GM19025 (cell line): ENCODE measurements around the gene DOCK9.
"Not testable (repeated sequence)": the region's sequence is repeated elsewhere in the genome, so short reads cannot be mapped to it uniquely, and the experiment has no call there.

Experiments used
- ATAC-seq: cut with Tn5 transposase; IDR thresholded peaks from one replicate; pipeline ENCODE4 v1.9.1; 2021; ENCODE audit warnings: mild to moderate bottlenecking, low read depth, moderate library complexity; ENCODE audit not compliant: unreplicated experiment

DOCK9 gene

GRCh38 chr13:98831236-98831635 is 146.6 kb downstream of the DOCK9 start:
- ATAC-seq = no peak

DNA sequence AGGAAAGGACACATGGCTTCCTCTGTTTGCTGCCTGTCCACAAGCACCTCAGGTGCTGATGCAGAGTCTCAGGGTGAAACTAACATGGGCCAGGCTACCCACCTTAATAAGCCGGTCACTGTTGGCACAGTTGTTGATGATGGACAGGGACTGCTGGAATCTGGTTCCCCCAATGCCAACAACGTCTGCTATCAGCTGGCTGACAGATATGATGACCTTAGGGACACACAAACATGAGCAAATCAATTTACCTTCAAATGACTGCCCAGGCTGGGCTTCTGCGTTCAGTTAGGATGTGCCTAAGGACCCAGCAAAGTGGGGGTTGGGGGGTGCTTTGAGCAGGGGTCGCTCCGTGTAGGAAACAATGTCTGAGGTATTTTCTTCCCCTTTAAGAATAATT is 148.3 kb downstream of the DOCK9 start:
- ATAC-seq = no peak

DNA sequence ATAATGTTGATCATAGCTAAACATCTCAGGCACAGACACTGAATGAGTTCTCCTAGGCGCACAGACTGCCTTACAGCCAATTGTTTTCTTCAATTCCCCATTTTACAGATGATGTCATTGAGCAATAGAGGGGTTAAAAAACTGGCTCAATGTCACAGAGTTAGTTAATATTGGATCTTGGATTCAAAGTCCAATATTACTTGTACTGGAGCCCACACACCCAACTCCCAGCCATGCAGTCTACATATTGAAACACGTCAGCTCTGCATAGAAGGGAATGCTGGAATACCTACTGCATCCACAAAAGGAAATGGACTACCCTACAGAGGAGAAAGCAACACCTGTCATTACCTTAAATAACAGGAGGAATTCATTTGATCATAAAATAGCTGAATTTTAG is 149.2 kb downstream of the DOCK9 start:
- no peak for ATAC-seq

GRCh38 chr13:98827449-98827848 is 150.4 kb downstream of the DOCK9 start:
- no peak for ATAC-seq

GRCh38 chr13:98826146-98826545 is 151.7 kb downstream of the DOCK9 start:
- ATAC-seq = no peak

GRCh38 chr13:98825659-98826058 is 152.2 kb downstream of the DOCK9 start:
- ATAC-seq = no peak

GRCh38 chr13:98824376-98825160 is 153.3 kb downstream of the DOCK9 start:
- no peak for ATAC-seq

DNA sequence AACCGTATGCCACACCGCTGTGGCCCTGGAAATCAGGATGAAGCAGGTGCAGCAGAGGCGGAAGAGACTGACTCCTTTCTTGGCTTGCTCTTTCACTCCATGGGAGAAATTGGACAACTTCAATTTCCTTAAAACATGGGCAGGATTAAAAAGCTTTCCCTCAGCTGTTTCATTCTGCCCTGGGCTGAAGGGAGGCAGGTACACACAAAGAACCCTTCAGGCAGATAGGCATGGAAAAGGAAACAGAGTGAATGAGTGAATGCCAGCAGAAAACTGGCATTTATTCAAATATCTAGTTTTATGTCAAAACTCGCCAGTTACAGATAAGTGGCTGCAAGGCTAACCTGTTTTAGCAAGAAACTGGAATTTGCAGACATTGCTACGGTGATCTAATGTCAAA is 154.4 kb downstream of the DOCK9 start:
- ATAC-seq = no peak

- ATAC-seq = no peak
These were observed 155.6 kb downstream of the DOCK9 start for GRCh38 chr13:98822225-98822606.

DNA sequence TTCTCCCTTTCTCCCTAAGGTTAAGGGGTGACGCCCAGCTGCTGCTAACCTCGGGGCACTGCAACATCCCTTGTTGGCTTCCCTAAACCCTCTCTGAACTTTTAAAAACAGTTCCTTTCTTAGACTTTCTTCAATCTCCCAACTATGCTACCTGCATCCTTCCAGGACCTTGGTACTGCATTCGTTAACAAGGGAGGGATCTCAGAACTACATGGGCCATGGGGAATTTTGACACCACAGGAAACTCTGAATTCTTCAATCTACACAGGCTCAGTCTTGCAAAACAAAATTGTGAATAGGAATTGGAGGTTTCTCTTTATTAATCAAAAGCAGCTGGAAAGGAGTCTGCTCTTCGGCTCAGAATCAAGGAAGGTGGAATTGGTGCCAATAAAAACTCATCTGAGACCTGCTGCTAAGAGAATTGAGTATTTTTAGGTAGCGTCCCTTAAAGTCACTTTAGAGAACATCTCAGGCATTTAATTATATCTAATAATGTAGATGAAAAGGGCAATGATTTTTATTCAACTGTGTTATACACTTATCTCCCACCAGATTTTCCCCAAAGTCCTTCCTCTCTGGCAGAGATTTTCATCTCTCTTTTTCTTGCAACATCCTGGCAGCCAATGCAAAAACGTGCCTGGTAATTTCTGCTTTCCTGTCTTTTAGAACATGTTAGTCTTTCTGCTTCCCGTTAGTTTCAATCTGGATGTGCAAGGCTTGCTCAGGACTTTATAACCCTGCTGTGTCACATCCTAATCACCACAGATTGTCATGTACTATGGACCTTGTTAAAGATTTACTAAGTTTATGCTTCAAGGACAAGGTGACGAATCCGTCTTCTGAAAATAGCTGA is 156.3 kb downstream of the DOCK9 start:
- no peak for ATAC-seq

DNA sequence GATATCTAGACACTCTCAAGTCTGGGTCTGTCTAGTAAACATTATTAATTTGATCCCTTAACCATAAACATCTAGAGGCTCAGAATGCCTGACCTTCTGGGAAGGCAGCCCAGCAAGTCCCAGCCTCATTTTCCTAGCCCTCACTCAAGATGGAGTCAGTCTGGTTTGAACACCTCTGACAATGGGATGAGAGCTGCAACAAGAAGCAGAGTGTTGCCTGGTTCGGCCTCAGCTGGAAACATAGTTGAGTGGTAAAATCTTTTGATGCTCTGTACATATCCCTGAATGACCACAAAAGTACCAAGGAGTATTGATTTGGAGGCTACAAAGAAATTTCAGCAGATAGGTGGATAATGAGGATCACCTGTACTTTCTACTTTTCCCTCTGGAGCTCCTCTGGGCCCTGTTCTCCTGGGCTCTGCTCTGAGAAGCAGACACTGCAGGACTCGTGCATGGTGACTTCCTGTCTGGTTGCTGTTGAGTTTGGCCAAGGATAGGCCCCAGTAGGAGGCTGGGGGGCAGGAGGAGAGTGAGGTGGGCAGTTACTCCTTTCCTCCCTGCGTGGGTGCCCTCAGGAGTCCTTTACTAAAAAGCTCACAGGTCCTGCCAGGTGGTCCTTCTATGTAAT is 157.0 kb downstream of the DOCK9 start:
- no peak for ATAC-seq

- no peak for ATAC-seq
These were observed 157.6 kb downstream of the DOCK9 start for GRCh38 chr13:98820300-98820699.

DNA sequence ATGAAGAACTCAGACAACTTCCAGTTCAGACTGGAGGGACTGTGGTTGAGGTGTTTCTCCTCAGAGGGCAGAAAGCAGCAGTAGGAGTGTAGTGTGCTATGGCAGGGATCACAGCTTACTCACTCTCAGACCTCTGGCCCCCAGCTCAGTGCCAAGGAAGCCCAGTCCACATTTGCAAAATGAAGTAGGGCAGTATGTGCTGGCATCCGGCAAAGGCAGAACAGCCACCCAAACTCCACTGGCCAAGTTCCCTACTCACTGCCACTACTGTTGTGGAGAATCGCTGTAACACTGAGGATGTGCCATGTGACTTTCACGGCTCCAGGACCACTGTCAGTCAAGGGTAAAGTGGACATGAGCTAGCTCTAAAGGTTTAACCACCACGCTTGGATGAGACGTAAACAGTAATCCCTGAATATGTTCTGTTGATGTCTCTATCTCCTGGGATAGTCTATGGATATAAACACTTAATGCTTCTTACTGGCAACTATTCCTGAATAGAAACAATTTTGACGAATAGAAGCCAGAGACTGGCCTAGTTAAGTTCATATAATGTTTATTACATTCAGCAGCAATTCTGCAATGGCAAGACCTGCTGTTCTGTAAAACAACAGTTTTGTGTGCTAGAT is 158.4 kb downstream of the DOCK9 start:
- ATAC-seq = no peak

- no peak for ATAC-seq
These were observed 161.5 kb downstream of the DOCK9 start for GRCh38 chr13:98816406-98816805.

GRCh38 chr13:98813993-98814392 is 163.9 kb downstream of the DOCK9 start:
- ATAC-seq = no peak

DNA sequence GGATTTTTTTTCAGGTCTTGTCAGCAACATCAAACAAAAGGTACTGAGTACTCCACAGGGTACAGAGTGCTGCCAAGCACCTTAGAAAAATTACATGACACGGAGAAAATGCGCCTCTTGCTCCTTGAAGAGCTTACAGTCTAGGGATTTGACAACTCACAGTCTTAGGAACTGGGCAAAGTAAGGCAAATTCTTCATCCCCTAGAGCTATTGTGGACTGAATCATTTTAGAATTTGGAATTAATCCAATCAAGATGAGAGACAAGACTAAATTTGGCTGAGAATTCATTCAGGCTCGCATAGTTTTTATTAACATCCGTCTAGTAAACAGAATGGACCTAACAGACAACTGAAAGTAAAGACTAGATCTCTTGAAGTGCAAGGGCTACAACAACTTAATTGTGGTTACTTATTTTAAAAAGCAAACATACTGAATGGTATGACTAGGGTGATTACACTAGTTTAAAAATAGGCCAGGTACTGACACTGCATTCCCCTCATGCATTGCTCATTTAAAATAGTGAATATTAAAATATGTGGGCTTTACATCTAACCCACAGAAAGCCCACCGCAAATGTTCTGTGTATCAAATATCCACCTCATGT is 165.6 kb downstream of the DOCK9 start:
- not testable (repeated sequence) for ATAC-seq

GRCh38 chr13:98810746-98811145 is 167.1 kb downstream of the DOCK9 start:
- no peak for ATAC-seq

- ATAC-seq = no peak
These were observed 168.5 kb downstream of the DOCK9 start for GRCh38 chr13:98809345-98809777.

DNA sequence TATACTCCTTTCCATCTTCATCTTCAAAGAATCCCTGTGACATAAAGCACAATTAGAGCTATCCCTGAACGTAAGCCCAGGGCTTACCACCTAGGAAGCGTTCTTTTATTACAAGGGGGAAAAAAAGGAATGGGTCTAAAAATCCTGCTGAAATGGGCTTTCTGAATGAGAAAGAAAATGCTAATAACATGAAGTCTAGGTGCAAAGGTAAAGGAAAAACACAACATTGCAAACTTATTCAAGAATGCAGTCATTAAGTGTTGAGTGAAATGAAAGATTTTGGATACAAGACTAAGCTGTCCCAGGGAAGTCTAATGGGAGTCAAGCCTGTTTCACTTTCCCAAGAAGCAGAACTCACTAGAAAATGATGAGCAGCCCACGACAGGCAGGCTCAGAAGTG is 170.1 kb downstream of the DOCK9 start:
- no peak for ATAC-seq

DNA sequence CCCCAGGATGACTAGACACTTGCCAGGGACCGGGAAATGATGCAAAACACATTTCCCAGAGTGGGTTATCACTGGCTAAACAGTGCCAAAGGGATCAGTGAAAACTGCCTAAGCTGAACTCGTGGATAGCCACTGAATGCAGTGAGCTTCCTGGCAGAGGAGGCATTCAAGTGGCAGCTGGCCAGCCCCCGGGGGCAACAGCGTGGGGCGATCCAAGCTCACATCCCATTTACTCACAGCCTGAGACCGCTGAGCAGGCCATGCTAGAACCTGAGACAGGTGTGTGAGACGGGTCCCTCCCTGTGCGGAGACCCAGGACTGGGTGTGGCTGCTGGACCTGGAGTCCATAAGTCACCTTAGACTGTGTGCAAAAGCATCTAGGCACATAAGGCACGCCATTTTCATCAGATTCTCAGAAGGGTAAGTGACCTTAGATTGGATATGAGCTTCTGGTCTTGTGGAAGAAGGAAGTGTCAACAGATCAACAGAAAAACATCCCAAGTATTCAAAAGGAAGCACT is 173.5 kb downstream of the DOCK9 start:
- ATAC-seq = no peak
